Adrenal gland (tissue), 12 donors: ENCODE results near the gene GPT2. TPM values are rescaled to one million over a fixed set of nuclear protein-coding genes. Genes with fewer than 3 reads are reported as not detected.
A peak's percentile ranks its signal among the peaks of the same experiment; 100 is the strongest.

Experiments used
- DNase-seq, 7 donors: peaks; one replicate each; pipeline ENCODE4 v3.0.0-alpha.2; 2019 to 2020
- H3K27ac ChIP-seq, 5 donors: fragments of 200-600 bp; sonication (generic) in 4 of 5; 1 replicate in 3 of 5; 2 replicates in 2 of 5; pipeline versions ENCODE4 v1.5.1 to v1.8.0; 2016 to 2020; ENCODE audit warnings: mild to moderate bottlenecking in 1 of 5
- H3K27me3 ChIP-seq: fragments of 200-600 bp; 2 replicates; pipeline ENCODE4 v1.8.0; 2021
- H3K36me3 ChIP-seq, 2 donors: fragments of 200-600 bp; replicated peaks in 1 of 2; 1 replicate in 1 of 2; 2 replicates in 1 of 2; pipeline versions ENCODE4 v1.5.1 to v1.8.0; 2018 to 2022
- H3K4me1 ChIP-seq, 2 donors: fragments of 200-600 bp; replicated peaks in 1 of 2; 1 replicate in 1 of 2; 2 replicates in 1 of 2; pipeline versions ENCODE4 v1.5.1 to v1.8.0; 2018 to 2021
- H3K4me3 ChIP-seq, 4 donors: fragments of 200-600 bp; sonication (generic) in 3 of 4; one replicate each; pipeline ENCODE4 v1.5.1; 2016 to 2018
- H3K9me3 ChIP-seq, 3 donors: fragments of 200-600 bp; sonication (generic) in 1 of 3; replicated peaks in 1 of 3; 1 replicate in 2 of 3; 2 replicates in 1 of 3; pipeline versions ENCODE4 v1.5.1 to v1.8.0; 2016 to 2021
- CTCF ChIP-seq, 6 experiments: fragments of 450-650 bp in 4 of 6; fragments of 200-600 bp in 2 of 6; sonication (generic) in 1 of 6; IDR thresholded peaks; 1 replicate in 5 of 6; 2 replicates in 1 of 6; pipeline versions ENCODE4 v1.5.1 to v1.8.0; 2016 to 2021; ENCODE audit warnings: antibody characterized with exemption in 6 of 6, mild to moderate bottlenecking in 2 of 6, moderate library complexity in 1 of 6
- POLR2A ChIP-seq, 2 donors: fragments of 450-650 bp; IDR thresholded peaks; one replicate each; pipeline ENCODE4 v1.6.1; 2017; ENCODE audit warnings: antibody characterized with exemption in 2 of 2, mild to moderate bottlenecking in 2 of 2, moderate library complexity in 1 of 2
- WGBS, 4 donors: extraction: QIAGEN DNeasy Blood & Tissue Kit in 2 of 4; methylation state at CpG; one replicate each; pipeline versions ENCODE4 v1.1.5 to v1.1.7; 2013 to 2017; 5-methylcytosine and 5-hydroxymethylcytosine counted together
- intact Hi-C, 2 donors: fragments of 100-400 bp; cut with DNase I; formaldehyde crosslinking; loops; one replicate each; pipeline versions ENCODE4 v1.14.1 to v1.15.0; 2022 to 2023
- polyA plus RNA-seq, 3 donors: library from polyadenylated mRNA; stranded (reverse); fragments of 200-250 nt in 2 of 3; fragments of 350-450 nt in 1 of 3; fragmentation: Illumina TruSeq in 1 of 3; extraction: RNeasy Lipid Tissue Mini Kit (QIAGEN cat#74804) in 1 of 3; gene quantifications; one replicate each; pipeline ENCODE4 v1.2.3, GENCODE V29; 2013 to 2014
- total RNA-seq, 9 donors: library from RNA; depleted of rRNA in 4 of 9; stranded (reverse); fragments of >200 nt in 4 of 9; fragments of 120-200 nt in 1 of 9; fragmentation: NEBNext Ultra II Directional in 1 of 9; extraction: Animal tissue kit (Norgen Biotek cat#: 25700) in 1 of 9; gene quantifications; one replicate each; pipeline versions ENCODE4 v1.1.0 to v1.2.4, GENCODE V29; 2013 to 2023
- donor health status: healthy with polysubstance abuse.
- donor health status: Bipolar disorder and iron deficiency.
- donor health status: DM: yes; HTN: yes; CAD: no.
- donor health status: DM: no; HTN: no; CAD: no.
- donor health status: DM: no; HTN: no; CAD: no.
- donor health status: DM: yes; HTN: yes; CAD: no.

The GPT2 gene
- total and polyA plus RNA-seq, 12 donors = 10.3 to 70.8 (median 21.2) TPM

GRCh38 chr16:46961373-46962353 lies 77.5 kb downstream of the GPT2 start:
- Histone ChIP-seq H3K27me3 (no peaks in the 10 kb centered on the region), H3K9me3 (no peaks in the 10 kb centered on the region), H3K27ac (peak overlapping the region in 4 of 5 donors; percentile 46 to 74 (median 70)), H3K4me3 (no peak overlapping the region), H3K36me3 (peaks cover 0 to 91% of the 10 kb centered on the region in 2 donors), H3K4me1 (peaks cover 18 to 24% of the 10 kb centered on the region in 2 donors)
- TF ChIP-seq CTCF (IDR thresholded peaks at IDR 0.05) (no peak), POLR2A (IDR thresholded peaks at IDR 0.05) (no peak)
- 65 to 71% (median 67%) methylated on average over 9 of the region's 9 CpGs for WGBS, 4 donors
- peak in 1 of 7 donors; percentile 16 for DNase-seq
- intact Hi-C loops = no loop called here

GRCh38 chr16:46962629-46963028 lies 78.5 kb downstream of the GPT2 start:
- Histone ChIP-seq H3K4me3 (no peak overlapping the region), H3K36me3 (peaks cover 0 to 92% of the 10 kb centered on the region in 2 donors), H3K4me1 (peaks cover 18 to 30% of the 10 kb centered on the region in 2 donors), H3K27ac (peak overlapping the region; percentile 41 to 74 (median 69)), H3K27me3 (no peaks in the 10 kb centered on the region), H3K9me3 (no peaks in the 10 kb centered on the region)
- 40 to 44% (median 42%) methylated on average over 3 of the region's 3 CpGs for WGBS, 4 donors
- no peak for TF ChIP-seq CTCF (IDR thresholded peaks at IDR 0.05)
- TF ChIP-seq POLR2A (IDR thresholded peaks at IDR 0.05) = no peak
- peak in 1 of 7 donors; percentile 32 for DNase-seq
- intact Hi-C loops = no loop called here

GRCh38 chr16:46968063-46968435 lies 83.9 kb downstream of the GPT2 start:
- peaks cover 38 to 50% of the 10 kb centered on the region in 2 donors for H3K4me1 ChIP-seq
- TF ChIP-seq POLR2A (IDR thresholded peaks at IDR 0.05) (no peak), CTCF (IDR thresholded peaks at IDR 0.05) (no peak)
- intact Hi-C loops = no loop called here
- no peak overlapping the region for H3K4me3 ChIP-seq
- peaks cover 0 to 72% of the 10 kb centered on the region in 2 donors for H3K36me3 ChIP-seq
- DNase-seq = no peak
- no peaks in the 10 kb centered on the region for H3K9me3 ChIP-seq
- H3K27me3 ChIP-seq = no peaks in the 10 kb centered on the region
- H3K27ac ChIP-seq = no peak overlapping the region
- WGBS, 4 donors = 87 to 95% (median 90%) methylated on average over 2 of the region's 2 CpGs

- WGBS, 4 donors = 51 to 59% (median 55%) methylated on average over 2 of the region's 2 CpGs
- peaks cover 44 to 55% of the 10 kb centered on the region in 2 donors for H3K4me1 ChIP-seq
- TF ChIP-seq CTCF (IDR thresholded peaks at IDR 0.05) (no peak), POLR2A (IDR thresholded peaks at IDR 0.05) (no peak)
- H3K27ac ChIP-seq = peak overlapping the region in 3 of 5 donors; percentile 39 to 63 (median 56)
- no peak overlapping the region for H3K4me3 ChIP-seq
- intact Hi-C loops = no loop called here
- H3K9me3 ChIP-seq = no peaks in the 10 kb centered on the region
- peak; percentile 62 to 90 (median 75) for DNase-seq
- peaks cover 0 to 52% of the 10 kb centered on the region in 2 donors for H3K36me3 ChIP-seq
- H3K27me3 ChIP-seq = no peaks in the 10 kb centered on the region
These were observed 85.9 kb downstream of the GPT2 start for GRCh38 chr16:46970089-46970488.
